ENCODE data around the gene ZER1.

The ZER1 gene

DNA sequence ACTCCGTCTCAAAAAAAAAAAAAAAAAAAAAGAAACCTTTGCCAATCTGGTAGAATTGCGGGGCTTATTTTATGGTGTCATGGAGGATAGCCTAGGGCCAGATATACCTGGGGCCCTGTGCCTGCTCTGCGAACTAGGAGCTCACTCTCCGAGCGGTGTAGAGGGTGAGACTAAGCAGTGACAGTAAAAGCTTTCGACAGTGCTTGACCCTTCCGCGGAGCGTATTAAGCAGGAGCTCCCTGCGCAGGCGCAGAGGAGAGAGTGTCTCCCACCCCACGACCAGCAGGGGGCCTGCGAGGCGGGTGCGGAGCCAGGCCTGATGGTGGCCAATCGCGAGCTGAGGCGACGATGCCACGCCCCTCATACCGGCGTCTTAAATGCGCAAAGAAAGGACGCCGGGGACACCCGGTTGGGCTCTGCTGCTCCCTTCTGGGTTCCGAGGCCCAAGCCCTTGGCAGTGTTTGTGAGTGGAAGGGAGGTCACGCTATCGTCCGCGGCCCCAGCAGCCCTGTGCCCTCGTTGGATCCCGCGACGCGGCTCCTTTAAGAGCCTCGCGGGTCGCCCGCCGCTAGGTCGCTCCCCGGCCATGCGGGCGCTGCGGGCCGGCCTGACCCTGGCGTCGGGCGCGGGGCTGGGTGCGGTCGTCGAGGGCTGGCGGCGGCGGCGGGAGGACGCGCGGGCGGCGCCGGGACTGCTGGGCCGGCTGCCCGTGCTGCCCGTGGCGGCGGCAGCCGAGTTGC lies 46.5 kb upstream of the ZER1 start, which contains the start of gene ENDOG:
ENDOG (plus strand) TSS at position 402 of the 740 bp plus-strand sequence; CDS start at position 587, 185 bp downstream.
- ATAC-seq = peak; percentile 85
- TF ChIP-seq ZNF565 (CRISPR knock-in tag; conservative IDR thresholded peaks at IDR 0.05; ENCODE audit: low read depth) = no peak
- TF ChIP-seq ISL1 (CRISPR knock-in tag; IDR thresholded peaks at IDR 0.05) = no peak
- TF ChIP-seq TCF4 (CRISPR knock-in tag; IDR thresholded peaks at IDR 0.05; ENCODE audit: borderline replicate concordance) = no peak
- no peak for TF ChIP-seq ZNF70 (CRISPR knock-in tag; IDR thresholded peaks at IDR 0.05)
- TF ChIP-seq, protein P1, sequence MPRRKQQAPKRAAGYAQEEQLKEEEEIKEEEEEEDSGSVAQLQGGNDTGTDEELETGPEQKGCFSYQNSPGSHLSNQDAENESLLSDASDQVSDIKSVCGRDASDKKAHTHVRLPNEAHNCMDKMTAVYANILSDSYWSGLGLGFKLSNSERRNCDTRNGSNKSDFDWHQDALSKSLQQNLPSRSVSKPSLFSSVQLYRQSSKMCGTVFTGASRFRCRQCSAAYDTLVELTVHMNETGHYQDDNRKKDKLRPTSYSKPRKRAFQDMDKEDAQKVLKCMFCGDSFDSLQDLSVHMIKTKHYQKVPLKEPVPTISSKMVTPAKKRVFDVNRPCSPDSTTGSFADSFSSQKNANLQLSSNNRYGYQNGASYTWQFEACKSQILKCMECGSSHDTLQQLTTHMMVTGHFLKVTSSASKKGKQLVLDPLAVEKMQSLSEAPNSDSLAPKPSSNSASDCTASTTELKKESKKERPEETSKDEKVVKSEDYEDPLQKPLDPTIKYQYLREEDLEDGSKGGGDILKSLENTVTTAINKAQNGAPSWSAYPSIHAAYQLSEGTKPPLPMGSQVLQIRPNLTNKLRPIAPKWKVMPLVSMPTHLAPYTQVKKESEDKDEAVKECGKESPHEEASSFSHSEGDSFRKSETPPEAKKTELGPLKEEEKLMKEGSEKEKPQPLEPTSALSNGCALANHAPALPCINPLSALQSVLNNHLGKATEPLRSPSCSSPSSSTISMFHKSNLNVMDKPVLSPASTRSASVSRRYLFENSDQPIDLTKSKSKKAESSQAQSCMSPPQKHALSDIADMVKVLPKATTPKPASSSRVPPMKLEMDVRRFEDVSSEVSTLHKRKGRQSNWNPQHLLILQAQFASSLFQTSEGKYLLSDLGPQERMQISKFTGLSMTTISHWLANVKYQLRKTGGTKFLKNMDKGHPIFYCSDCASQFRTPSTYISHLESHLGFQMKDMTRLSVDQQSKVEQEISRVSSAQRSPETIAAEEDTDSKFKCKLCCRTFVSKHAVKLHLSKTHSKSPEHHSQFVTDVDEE (CRISPR knock-in tag; IDR thresholded peaks at IDR 0.05) = no peak
- TF ChIP-seq ZC3H10 (CRISPR knock-in tag; IDR thresholded peaks at IDR 0.05) = no peak
- TF ChIP-seq CSDC2 (CRISPR knock-in tag; IDR thresholded peaks at IDR 0.05) = no peak
- TF ChIP-seq, protein P2, sequence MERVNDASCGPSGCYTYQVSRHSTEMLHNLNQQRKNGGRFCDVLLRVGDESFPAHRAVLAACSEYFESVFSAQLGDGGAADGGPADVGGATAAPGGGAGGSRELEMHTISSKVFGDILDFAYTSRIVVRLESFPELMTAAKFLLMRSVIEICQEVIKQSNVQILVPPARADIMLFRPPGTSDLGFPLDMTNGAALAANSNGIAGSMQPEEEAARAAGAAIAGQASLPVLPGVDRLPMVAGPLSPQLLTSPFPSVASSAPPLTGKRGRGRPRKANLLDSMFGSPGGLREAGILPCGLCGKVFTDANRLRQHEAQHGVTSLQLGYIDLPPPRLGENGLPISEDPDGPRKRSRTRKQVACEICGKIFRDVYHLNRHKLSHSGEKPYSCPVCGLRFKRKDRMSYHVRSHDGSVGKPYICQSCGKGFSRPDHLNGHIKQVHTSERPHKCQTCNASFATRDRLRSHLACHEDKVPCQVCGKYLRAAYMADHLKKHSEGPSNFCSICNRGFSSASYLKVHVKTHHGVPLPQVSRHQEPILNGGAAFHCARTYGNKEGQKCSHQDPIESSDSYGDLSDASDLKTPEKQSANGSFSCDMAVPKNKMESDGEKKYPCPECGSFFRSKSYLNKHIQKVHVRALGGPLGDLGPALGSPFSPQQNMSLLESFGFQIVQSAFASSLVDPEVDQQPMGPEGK (CRISPR knock-in tag; IDR thresholded peaks at IDR 0.05; ENCODE audit: borderline replicate concordance) = no peak
- no peak for TF ChIP-seq ZNF8 (CRISPR knock-in tag; IDR thresholded peaks at IDR 0.05)
- TF ChIP-seq OSR1 (CRISPR knock-in tag; IDR thresholded peaks at IDR 0.05) = no peak

DNA sequence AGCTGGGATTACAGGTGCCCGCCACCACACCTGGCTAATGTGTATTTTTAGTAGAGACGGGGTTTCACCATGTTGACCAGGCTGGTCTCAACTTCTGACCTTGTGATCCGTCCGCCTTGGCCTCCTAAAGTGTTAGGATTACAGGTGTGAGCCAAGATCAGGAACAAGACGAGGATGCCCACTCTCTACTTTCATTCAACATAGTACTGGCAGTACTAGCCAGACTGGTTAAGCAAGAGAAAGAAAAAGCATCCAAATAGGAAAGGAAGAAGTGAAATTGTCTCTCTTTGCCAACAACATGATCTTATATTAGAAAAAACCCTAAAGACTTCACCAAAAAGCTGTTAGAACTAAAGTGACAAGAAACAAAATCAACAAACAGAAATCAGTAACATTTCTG lies 39.1 kb upstream of the ZER1 start:
- TF ChIP-seq, protein P2 (CRISPR knock-in tag; IDR thresholded peaks at IDR 0.05; ENCODE audit: borderline replicate concordance) = no peak
- TF ChIP-seq, protein P3, sequence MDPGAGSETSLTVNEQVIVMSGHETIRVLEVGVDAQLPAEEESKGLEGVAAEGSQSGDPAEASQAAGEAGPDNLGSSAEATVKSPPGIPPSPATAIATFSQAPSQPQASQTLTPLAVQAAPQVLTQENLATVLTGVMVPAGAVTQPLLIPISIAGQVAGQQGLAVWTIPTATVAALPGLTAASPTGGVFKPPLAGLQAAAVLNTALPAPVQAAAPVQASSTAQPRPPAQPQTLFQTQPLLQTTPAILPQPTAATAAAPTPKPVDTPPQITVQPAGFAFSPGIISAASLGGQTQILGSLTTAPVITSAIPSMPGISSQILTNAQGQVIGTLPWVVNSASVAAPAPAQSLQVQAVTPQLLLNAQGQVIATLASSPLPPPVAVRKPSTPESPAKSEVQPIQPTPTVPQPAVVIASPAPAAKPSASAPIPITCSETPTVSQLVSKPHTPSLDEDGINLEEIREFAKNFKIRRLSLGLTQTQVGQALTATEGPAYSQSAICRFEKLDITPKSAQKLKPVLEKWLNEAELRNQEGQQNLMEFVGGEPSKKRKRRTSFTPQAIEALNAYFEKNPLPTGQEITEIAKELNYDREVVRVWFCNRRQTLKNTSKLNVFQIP (CRISPR knock-in tag; IDR thresholded peaks at IDR 0.05; ENCODE audit: borderline replicate concordance, low read depth) = no peak
- no peak for TF ChIP-seq TCF4 (CRISPR knock-in tag; IDR thresholded peaks at IDR 0.05; ENCODE audit: borderline replicate concordance)
- no peak for TF ChIP-seq OSR1 (CRISPR knock-in tag; IDR thresholded peaks at IDR 0.05)
- TF ChIP-seq RARB (CRISPR knock-in tag; IDR thresholded peaks at IDR 0.05) = no peak
- TF ChIP-seq ZNF8 (CRISPR knock-in tag; IDR thresholded peaks at IDR 0.05) = no peak
- TF ChIP-seq ZNF565 (CRISPR knock-in tag; conservative IDR thresholded peaks at IDR 0.05; ENCODE audit: low read depth) = no peak
- no peak for TF ChIP-seq SNAI2 (CRISPR knock-in tag; IDR thresholded peaks at IDR 0.05)
- TF ChIP-seq GLIS3 (CRISPR knock-in tag; IDR thresholded peaks at IDR 0.05) = no peak
- TF ChIP-seq ISL1 (CRISPR knock-in tag; IDR thresholded peaks at IDR 0.05) = no peak
- TF ChIP-seq ESRRG (CRISPR knock-in tag; IDR thresholded peaks at IDR 0.05) = no peak
- no peak for TF ChIP-seq PPARA (CRISPR knock-in tag; IDR thresholded peaks at IDR 0.05; ENCODE audit: borderline replicate concordance)
- no peak for TF ChIP-seq ZNF70 (CRISPR knock-in tag; IDR thresholded peaks at IDR 0.05)
- TF ChIP-seq ZFP30 (CRISPR knock-in tag; IDR thresholded peaks at IDR 0.05) = no peak
- TF ChIP-seq, protein P4, sequence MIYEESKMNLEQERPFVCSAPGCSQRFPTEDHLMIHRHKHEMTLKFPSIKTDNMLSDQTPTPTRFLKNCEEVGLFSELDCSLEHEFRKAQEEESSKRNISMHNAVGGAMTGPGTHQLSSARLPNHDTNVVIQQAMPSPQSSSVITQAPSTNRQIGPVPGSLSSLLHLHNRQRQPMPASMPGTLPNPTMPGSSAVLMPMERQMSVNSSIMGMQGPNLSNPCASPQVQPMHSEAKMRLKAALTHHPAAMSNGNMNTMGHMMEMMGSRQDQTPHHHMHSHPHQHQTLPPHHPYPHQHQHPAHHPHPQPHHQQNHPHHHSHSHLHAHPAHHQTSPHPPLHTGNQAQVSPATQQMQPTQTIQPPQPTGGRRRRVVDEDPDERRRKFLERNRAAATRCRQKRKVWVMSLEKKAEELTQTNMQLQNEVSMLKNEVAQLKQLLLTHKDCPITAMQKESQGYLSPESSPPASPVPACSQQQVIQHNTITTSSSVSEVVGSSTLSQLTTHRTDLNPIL (CRISPR knock-in tag; IDR thresholded peaks at IDR 0.05; ENCODE audit: low read depth) = no peak
- TF ChIP-seq, protein P5, sequence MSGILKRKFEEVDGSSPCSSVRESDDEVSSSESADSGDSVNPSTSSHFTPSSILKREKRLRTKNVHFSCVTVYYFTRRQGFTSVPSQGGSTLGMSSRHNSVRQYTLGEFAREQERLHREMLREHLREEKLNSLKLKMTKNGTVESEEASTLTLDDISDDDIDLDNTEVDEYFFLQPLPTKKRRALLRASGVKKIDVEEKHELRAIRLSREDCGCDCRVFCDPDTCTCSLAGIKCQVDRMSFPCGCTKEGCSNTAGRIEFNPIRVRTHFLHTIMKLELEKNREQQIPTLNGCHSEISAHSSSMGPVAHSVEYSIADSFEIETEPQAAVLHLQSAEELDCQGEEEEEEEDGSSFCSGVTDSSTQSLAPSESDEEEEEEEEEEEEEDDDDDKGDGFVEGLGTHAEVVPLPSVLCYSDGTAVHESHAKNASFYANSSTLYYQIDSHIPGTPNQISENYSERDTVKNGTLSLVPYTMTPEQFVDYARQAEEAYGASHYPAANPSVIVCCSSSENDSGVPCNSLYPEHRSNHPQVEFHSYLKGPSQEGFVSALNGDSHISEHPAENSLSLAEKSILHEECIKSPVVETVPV (CRISPR knock-in tag; IDR thresholded peaks at IDR 0.05) = no peak
- TF ChIP-seq TOX (CRISPR knock-in tag; IDR thresholded peaks at IDR 0.05; ENCODE audit: borderline replicate concordance) = no peak
- no peak for TF ChIP-seq BACH2 (CRISPR knock-in tag; IDR thresholded peaks at IDR 0.05; ENCODE audit: borderline replicate concordance)
- TF ChIP-seq, protein P1 (CRISPR knock-in tag; IDR thresholded peaks at IDR 0.05) = no peak
- ATAC-seq = no peak
